Measurements from ENCODE around the gene BICD2.

Gene BICD2

DNA sequence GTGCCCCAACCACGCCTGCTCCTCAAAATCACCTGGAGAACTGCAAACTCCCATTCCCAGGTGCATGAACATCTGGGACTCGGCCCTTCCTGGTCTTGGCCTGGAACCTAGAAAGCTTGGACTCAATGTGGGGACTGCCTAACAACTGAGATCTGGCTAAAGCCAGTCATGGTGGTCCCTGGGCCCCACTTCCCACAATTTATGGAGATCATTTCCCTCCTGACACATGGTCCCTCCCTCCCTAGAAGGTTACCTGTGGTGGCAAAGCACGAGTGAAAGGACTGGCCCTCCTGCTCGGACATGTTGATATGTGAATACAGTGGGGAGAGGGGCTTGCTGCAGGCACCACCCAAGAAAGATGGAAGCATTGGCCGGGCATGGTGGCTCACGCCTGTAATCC, 18.8 kb downstream of the BICD2 start:
- no peak overlapping the region for H3K27ac ChIP-seq
- no peak for TF ChIP-seq ZFX (IDR thresholded peaks at IDR 0.05; ENCODE audit: borderline replicate concordance)
- TF ChIP-seq, protein P1, sequence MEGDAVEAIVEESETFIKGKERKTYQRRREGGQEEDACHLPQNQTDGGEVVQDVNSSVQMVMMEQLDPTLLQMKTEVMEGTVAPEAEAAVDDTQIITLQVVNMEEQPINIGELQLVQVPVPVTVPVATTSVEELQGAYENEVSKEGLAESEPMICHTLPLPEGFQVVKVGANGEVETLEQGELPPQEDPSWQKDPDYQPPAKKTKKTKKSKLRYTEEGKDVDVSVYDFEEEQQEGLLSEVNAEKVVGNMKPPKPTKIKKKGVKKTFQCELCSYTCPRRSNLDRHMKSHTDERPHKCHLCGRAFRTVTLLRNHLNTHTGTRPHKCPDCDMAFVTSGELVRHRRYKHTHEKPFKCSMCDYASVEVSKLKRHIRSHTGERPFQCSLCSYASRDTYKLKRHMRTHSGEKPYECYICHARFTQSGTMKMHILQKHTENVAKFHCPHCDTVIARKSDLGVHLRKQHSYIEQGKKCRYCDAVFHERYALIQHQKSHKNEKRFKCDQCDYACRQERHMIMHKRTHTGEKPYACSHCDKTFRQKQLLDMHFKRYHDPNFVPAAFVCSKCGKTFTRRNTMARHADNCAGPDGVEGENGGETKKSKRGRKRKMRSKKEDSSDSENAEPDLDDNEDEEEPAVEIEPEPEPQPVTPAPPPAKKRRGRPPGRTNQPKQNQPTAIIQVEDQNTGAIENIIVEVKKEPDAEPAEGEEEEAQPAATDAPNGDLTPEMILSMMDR (IDR thresholded peaks at IDR 0.05) = no peak

DNA sequence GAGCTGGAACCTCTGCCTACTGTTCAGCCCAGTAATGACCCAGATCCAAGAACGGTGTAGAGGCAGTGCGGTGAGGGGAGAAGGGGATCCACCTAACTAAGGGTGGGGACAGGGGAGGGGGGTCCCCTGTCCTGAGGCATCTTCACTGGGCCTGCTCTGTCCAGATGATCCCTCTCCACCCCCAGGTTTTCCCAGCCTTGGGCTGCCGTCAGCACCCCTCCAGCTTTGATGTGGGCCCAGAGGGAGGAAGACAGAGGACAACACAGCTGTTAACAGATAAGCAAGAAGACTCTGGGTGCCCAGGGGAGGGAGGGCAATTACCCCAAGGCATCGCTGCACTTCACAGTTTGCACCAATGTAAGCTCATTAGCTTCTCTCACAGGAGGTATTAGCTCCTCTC, 19.3 kb downstream of the BICD2 start:
- no peak overlapping the region for H3K27ac ChIP-seq
- no peak for TF ChIP-seq ZFX (IDR thresholded peaks at IDR 0.05; ENCODE audit: borderline replicate concordance)

DNA sequence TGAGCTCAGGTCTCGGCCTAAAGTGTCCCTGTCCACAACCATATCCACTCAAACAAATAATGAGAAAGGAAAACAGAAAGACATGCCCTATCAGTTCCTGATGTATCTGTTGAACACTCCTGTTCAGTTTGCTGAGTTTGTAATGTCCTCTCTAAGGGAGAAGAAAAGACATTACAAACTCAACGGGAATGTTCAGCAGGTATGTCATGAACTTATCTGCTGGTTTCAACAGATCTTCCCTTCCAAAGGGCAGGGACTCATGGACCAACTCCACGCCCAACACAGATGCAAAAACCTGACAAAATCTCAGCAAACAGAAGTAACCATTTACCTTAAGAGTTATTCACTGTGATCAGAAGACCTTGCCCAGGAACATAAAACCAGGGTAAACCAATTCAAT, 23.7 kb downstream of the BICD2 start:
- no peak for TF ChIP-seq ZFX (IDR thresholded peaks at IDR 0.05; ENCODE audit: borderline replicate concordance)
- TF ChIP-seq, protein P1 (IDR thresholded peaks at IDR 0.05) = no peak
- H3K27ac ChIP-seq = no peak overlapping the region

DNA sequence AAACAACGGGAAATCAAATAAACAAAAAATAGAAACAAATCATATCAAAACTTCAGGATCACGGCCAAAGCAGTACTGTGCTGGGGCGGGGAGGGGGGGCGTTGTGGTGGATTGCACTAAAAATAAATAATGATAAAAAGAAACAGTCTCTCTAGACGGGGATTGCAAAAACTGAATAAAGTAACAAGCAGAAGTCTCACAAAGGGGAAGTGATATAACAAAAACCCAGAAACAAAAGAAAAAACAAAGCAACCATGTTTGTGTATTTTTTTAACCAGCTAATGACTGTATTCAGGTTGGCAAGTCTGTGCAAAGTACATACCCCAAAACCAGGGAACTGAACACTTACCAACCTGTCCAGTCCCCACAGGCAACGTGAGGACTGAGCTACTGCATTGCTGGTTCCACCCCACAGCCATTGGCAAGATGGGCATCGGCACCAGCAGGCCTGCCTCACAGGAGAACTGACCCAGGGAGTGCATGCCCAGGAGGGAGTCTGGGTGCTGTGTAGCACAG, 24.1 kb downstream of the BICD2 start:
- no peak overlapping the region for H3K27ac ChIP-seq
- TF ChIP-seq ZFX (IDR thresholded peaks at IDR 0.05; ENCODE audit: borderline replicate concordance) = no peak
- TF ChIP-seq, protein P1 (IDR thresholded peaks at IDR 0.05) = no peak

DNA sequence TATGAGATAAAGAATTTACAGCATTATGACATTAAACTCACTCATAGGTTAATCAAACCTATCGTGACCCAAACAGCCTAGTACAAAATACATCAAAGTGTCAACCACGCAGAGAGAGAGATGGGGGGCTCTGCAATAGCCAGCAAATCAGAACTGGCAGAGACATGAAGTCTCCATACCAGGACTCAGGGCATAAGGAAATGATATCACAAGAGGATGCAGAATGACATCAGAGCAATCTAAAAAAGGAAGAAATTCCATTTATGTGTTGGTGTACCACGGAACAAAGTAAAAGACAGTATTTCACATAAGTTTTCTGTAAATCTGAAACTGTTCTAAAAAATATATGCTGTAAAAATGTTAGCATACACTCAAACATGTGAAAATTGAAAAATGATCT, 24.6 kb downstream of the BICD2 start:
- H3K27ac ChIP-seq = no peak overlapping the region
- TF ChIP-seq, protein P1 (IDR thresholded peaks at IDR 0.05) = no peak
- no peak for TF ChIP-seq ZFX (IDR thresholded peaks at IDR 0.05; ENCODE audit: borderline replicate concordance)

DNA sequence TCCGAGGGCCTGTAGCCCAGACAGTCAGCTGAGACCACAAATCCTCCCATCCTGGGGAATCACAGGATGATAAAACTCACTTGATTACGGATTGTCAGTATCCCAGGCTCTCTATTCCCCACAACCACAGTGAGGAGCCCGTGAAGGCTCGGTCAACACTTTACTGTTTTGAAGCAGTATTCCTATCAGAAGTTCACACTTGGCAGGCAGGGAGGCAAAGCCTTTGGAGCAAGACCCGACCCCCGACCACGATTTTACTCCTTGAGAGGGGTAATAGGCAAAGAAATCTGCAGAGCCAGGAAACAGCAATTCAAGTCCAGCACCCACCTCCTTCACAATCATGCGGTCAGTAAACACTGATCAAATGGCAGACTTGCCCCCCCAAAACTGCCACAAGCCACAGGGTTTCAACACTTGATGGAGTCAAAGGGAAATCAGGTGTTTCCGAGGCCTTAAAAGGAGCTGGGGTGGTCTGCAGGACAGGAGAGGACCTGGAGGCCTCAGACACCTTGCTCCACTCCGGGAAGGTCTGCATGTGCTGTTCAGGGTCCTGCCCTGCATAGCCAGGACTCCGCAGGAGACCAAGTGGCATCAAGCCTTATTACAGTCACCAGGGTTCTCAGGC, 25.2 kb downstream of the BICD2 start:
- TF ChIP-seq ZFX (IDR thresholded peaks at IDR 0.05; ENCODE audit: borderline replicate concordance) = no peak
- TF ChIP-seq, protein P1 (IDR thresholded peaks at IDR 0.05) = no peak
- H3K27ac ChIP-seq = no peak overlapping the region

DNA sequence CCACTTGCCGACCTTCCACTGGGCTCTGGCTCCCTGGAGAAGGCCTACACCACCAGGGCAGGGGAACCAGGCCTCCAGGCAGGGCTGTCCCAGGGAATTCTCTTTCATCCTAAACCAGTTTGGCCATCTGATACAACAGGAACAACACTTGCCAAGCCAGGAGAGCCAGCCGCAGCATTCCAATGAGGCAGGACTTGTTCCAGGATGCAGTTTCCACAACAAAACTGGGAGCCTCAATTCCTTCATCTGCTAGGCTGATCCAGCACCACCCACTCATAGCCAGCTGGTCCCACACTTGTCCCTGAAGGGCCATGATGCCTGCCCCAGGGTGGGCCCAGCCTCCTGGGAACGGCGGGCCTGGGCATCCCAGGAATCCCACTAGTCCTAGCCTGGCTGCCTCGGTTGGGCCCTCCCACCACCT, 26.0 kb downstream of the BICD2 start:
- TF ChIP-seq, protein P1 (IDR thresholded peaks at IDR 0.05) = no peak
- TF ChIP-seq ZFX (IDR thresholded peaks at IDR 0.05; ENCODE audit: borderline replicate concordance) = no peak
- H3K27ac ChIP-seq = no peak overlapping the region

Measured in 22Rv1 (cell line).